ENCODE results near the gene SAMD4B.

The SAMD4B gene

GRCh38 chr19:39424934-39425333 is 82.7 kb downstream of the SAMD4B start:
- TF ChIP-seq POLR2A (IDR thresholded peaks at IDR 0.05; ENCODE audit: extremely low read depth, insufficient read length): no peak
- no peak for TF ChIP-seq CTCF (IDR thresholded peaks at IDR 0.05; ENCODE audit: low read depth, low read length)
- no peak for TF ChIP-seq MYC (IDR thresholded peaks at IDR 0.05; ENCODE audit: low read depth, low read length)
- TF ChIP-seq, protein P1, sequence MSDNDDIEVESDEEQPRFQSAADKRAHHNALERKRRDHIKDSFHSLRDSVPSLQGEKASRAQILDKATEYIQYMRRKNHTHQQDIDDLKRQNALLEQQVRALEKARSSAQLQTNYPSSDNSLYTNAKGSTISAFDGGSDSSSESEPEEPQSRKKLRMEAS (IDR thresholded peaks at IDR 0.05; ENCODE audit: low read depth, low read length): no peak
- no peak for DNase-seq (ENCODE audit: low read depth)
- no peak overlapping the region for H3K4me3 ChIP-seq (ENCODE audit: low read depth, low read length)

- TF ChIP-seq POLR2A (IDR thresholded peaks at IDR 0.05; ENCODE audit: extremely low read depth, insufficient read length): no peak
- no peak for TF ChIP-seq CTCF (IDR thresholded peaks at IDR 0.05; ENCODE audit: low read depth, low read length)
- TF ChIP-seq MYC (IDR thresholded peaks at IDR 0.05; ENCODE audit: low read depth, low read length): no peak
- TF ChIP-seq, protein P1 (IDR thresholded peaks at IDR 0.05; ENCODE audit: low read depth, low read length): no peak
- no peak overlapping the region for H3K4me3 ChIP-seq (ENCODE audit: low read depth, low read length)
- no peak for DNase-seq (ENCODE audit: low read depth)
Measured at GRCh38 chr19:39425744-39426143, 83.5 kb downstream of the SAMD4B start.

DNA sequence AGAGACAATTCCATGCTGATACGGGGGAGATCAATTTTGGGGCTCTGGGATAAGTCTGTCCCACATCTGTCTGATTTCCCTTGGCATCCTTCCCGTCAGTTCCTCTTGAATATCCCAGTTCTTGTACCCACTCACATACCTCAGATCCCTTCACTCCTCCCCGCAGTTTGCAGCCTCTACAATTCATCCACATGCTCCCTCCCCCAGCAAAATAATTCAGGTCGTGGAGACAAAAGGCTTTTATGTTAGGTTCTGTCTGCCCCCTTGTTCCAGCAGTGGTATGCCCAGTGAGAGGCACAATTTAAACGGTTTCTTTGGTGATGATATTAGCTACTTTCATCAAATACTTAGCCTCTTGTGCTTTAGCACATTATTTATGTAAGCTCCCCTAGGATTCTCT is 83.9 kb downstream of the SAMD4B start:
- H3K4me3 ChIP-seq (ENCODE audit: low read depth, low read length): no peak overlapping the region
- TF ChIP-seq MYC (IDR thresholded peaks at IDR 0.05; ENCODE audit: low read depth, low read length): no peak
- no peak for TF ChIP-seq CTCF (IDR thresholded peaks at IDR 0.05; ENCODE audit: low read depth, low read length)
- TF ChIP-seq POLR2A (IDR thresholded peaks at IDR 0.05; ENCODE audit: extremely low read depth, insufficient read length): no peak
- TF ChIP-seq, protein P1 (IDR thresholded peaks at IDR 0.05; ENCODE audit: low read depth, low read length): no peak
- DNase-seq (ENCODE audit: low read depth): no peak

GRCh38 chr19:39427707-39428106 is 85.5 kb downstream of the SAMD4B start:
- H3K4me3 ChIP-seq (ENCODE audit: low read depth, low read length): no peak overlapping the region

GRCh38 chr19:39428283-39429112 is 86.3 kb downstream of the SAMD4B start:
- no peak for DNase-seq (ENCODE audit: low read depth)
- TF ChIP-seq MYC (IDR thresholded peaks at IDR 0.05; ENCODE audit: low read depth, low read length) (no peak), CTCF (IDR thresholded peaks at IDR 0.05; ENCODE audit: low read depth, low read length) (no peak), POLR2A (IDR thresholded peaks at IDR 0.05; ENCODE audit: extremely low read depth, insufficient read length) (no peak)
- TF ChIP-seq, protein P1 (IDR thresholded peaks at IDR 0.05; ENCODE audit: low read depth, low read length): no peak
- H3K4me3 ChIP-seq (ENCODE audit: low read depth, low read length): no peak overlapping the region

More at GRCh38 chr19:39427707-39428106, 85.5 kb downstream of the SAMD4B start:
- TF ChIP-seq MYC (IDR thresholded peaks at IDR 0.05; ENCODE audit: low read depth, low read length): no peak
- TF ChIP-seq POLR2A (IDR thresholded peaks at IDR 0.05; ENCODE audit: extremely low read depth, insufficient read length): no peak
- TF ChIP-seq CTCF (IDR thresholded peaks at IDR 0.05; ENCODE audit: low read depth, low read length): no peak
- TF ChIP-seq, protein P1 (IDR thresholded peaks at IDR 0.05; ENCODE audit: low read depth, low read length): no peak
- DNase-seq (ENCODE audit: low read depth): no peak

Measured in NB4 (cell line).